CD4-positive, alpha-beta T cell (primary cell): ENCODE data around the gene TMEM132D. TPM values are rescaled to one million over a fixed set of nuclear protein-coding genes. Genes with fewer than 3 reads are reported as not detected.

Experiments
- ATAC-seq: fragments of 200-7000 bp; cut with Tn5 transposase; one replicate; pipeline ENCODE4 v1.10.0; 2022; ENCODE audit warnings: mild to moderate bottlenecking; ENCODE audit not compliant: poor library complexity
- CTCF ChIA-PET: fragments of 350-600 bp; sonication (Branson Sonifier 250); formaldehyde crosslinking; loops from one replicate; lab custom pipeline; 2021; ENCODE audit warnings: antibody characterized with exemption, inconsistent platforms; lab: Charles Lee
- POLR2A ChIA-PET: fragments of 350-600 bp; sonication (Branson Sonifier 250); formaldehyde crosslinking; loops from one replicate; lab custom pipeline; 2021; ENCODE audit warnings: antibody characterized with exemption, inconsistent platforms; lab: Charles Lee
- DNase-seq, 14 experiments: peaks; one replicate each; pipeline ENCODE4 v3.0.0-alpha.2; 2013 to 2020; ENCODE audit warnings: mixed read lengths in 2 of 14
- H3K27ac ChIP-seq, 2 donors: one replicate each; pipeline versions ENCODE4 v1.5.1 to v1.7.0; 2013; ENCODE audit warnings: low read length in 2 of 2, low read depth in 1 of 2, mild to moderate bottlenecking in 1 of 2
- H3K27me3 ChIP-seq, 2 experiments: 1 replicate in 1 of 2; 2 replicates in 1 of 2; pipeline versions ENCODE4 v1.6.1 to v1.7.0; 2013; ENCODE audit warnings: low read length in 2 of 2, control low read depth in 1 of 2, mild to moderate bottlenecking in 1 of 2, moderate library complexity in 1 of 2; ENCODE audit not compliant: insufficient read depth in 2 of 2, control insufficient read depth in 1 of 2
- H3K36me3 ChIP-seq: one replicate; pipeline ENCODE4 v1.6.1; 2013; ENCODE audit warnings: low read length, control low read depth; ENCODE audit not compliant: insufficient read depth
- H3K4me1 ChIP-seq: one replicate; pipeline ENCODE4 v1.6.1; 2013; ENCODE audit warnings: low read length, control low read depth; ENCODE audit not compliant: insufficient read depth
- H3K4me3 ChIP-seq: one replicate; pipeline ENCODE4 v1.5.1; 2013; ENCODE audit warnings: mild to moderate bottlenecking, low read length, moderate library complexity
- H3K9me3 ChIP-seq, 2 experiments: 1 replicate in 1 of 2; 2 replicates in 1 of 2; pipeline versions ENCODE4 v1.6.1 to v1.7.0; 2013; ENCODE audit warnings: low read length in 2 of 2, mild to moderate bottlenecking in 2 of 2, control low read depth in 1 of 2, moderate library complexity in 1 of 2; ENCODE audit not compliant: control insufficient read depth in 1 of 2, insufficient read depth in 1 of 2
- H3K27ac Mint-ChIP-seq: one replicate; pipeline ENCODE4 v1.8.0; 2020; ENCODE audit warnings: mixed read lengths
- H3K27me3 Mint-ChIP-seq: one replicate; pipeline ENCODE4 v1.8.0; 2021; ENCODE audit warnings: mixed read lengths
- H3K36me3 Mint-ChIP-seq: one replicate; pipeline ENCODE4 v1.8.0; 2021; ENCODE audit warnings: low read depth, mixed read lengths
- H3K4me1 Mint-ChIP-seq: one replicate; pipeline ENCODE4 v1.8.0; 2021; ENCODE audit warnings: low read depth, mixed read lengths
- H3K4me3 Mint-ChIP-seq: one replicate; pipeline ENCODE4 v1.8.0; 2020; ENCODE audit warnings: mild to moderate bottlenecking, mixed read lengths
- H3K9me3 Mint-ChIP-seq: one replicate; pipeline ENCODE4 v1.8.0; 2020; ENCODE audit warnings: mixed read lengths
- intact Hi-C, 2 experiments: fragments of 100-400 bp; cut with DNase I in 1 of 2; cut with micrococcal nuclease in 1 of 2; formaldehyde crosslinking; loops; one replicate each; pipeline versions ENCODE4 v1.15.1 to v1.9.0; 2023 to 2025; cut with DNase I, micrococcal nuclease
- total RNA-seq, 174 experiments: library from RNA in 2 of 174; stranded (reverse) in 2 of 174; gene quantifications; one replicate each; pipeline ENCODE4 v1.2.3 and lab custom pipeline; 2021 to 2026
- TF ChIP-seq, protein P1 (sequence below): fragments of 200-600 bp; IDR thresholded peaks from one replicate; pipeline ENCODE4 v1.8.0; 2022; ENCODE audit warnings: antibody characterized with exemption, mild to moderate bottlenecking

Gene TMEM132D
- total RNA-seq, 2 experiments from 2014 or later: not detected

DNA sequence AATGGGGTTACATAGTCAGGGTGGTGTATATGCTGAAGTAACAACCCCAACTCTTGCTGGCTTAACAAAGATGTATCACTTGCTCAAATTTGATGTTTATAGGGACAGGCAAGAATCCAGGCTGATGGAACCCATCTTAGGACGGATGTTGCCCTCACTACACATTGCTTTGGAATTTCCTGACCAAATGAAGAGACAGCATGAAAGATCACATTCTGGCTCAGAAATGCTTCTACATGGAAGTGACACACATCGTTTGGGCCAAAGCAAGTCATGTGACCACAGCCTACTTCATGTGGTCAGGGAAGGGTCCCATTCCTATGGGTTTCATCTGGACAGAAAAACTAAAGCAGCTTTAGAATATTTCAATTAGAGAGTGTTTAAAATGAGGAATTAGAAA lies 345.8 kb downstream of the TMEM132D start:
- Mint-ChIP-seq H3K9me3 (peaks cover 7% of the 10 kb centered on the region), H3K4me1 (no peaks in the 10 kb centered on the region), H3K36me3 (no peaks in the 10 kb centered on the region), H3K4me3 (no peak overlapping the region), H3K27me3 (no peaks in the 10 kb centered on the region), H3K27ac (no peak overlapping the region)
- Histone ChIP-seq H3K4me1 (no peaks in the 10 kb centered on the region), H3K4me3 (no peak overlapping the region), H3K27me3 (no peaks in the 10 kb centered on the region), H3K9me3 (peaks cover 0 to 3% of the 10 kb centered on the region in 2 experiments), H3K36me3 (no peaks in the 10 kb centered on the region), H3K27ac (no peak overlapping the region)
- TF ChIP-seq, protein P1, sequence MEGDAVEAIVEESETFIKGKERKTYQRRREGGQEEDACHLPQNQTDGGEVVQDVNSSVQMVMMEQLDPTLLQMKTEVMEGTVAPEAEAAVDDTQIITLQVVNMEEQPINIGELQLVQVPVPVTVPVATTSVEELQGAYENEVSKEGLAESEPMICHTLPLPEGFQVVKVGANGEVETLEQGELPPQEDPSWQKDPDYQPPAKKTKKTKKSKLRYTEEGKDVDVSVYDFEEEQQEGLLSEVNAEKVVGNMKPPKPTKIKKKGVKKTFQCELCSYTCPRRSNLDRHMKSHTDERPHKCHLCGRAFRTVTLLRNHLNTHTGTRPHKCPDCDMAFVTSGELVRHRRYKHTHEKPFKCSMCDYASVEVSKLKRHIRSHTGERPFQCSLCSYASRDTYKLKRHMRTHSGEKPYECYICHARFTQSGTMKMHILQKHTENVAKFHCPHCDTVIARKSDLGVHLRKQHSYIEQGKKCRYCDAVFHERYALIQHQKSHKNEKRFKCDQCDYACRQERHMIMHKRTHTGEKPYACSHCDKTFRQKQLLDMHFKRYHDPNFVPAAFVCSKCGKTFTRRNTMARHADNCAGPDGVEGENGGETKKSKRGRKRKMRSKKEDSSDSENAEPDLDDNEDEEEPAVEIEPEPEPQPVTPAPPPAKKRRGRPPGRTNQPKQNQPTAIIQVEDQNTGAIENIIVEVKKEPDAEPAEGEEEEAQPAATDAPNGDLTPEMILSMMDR: no peak
- ATAC-seq: no peak
- intact Hi-C loops: no loop called here
- ChIA-PET CTCF (no interaction called here), POLR2A (no interaction called here)
- DNase-seq: no peak

DNA sequence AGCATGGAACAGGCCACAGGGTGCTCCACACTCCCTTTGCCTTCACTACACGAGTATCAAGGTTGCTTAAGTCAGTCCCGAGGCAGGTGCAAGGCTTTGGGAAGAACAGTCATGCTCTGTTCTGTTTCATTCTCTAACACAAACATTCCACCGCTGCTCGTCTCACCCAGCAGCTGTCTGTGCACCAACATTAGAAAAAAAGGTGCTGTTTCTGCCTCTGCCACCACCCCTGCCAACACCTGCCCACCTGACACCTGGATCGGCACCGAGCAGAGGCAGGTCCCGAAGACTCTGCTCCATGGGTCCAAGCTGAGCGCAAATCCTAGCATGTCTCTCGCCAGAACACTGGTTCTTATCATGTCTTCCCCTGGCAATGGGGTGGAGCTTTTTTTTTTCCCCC lies 347.7 kb downstream of the TMEM132D start:
- ATAC-seq: no peak
- ChIA-PET POLR2A (no interaction called here), CTCF (no interaction called here)
- Histone ChIP-seq H3K36me3 (no peaks in the 10 kb centered on the region), H3K4me3 (no peak overlapping the region), H3K27ac (no peak overlapping the region), H3K9me3 (peaks cover 0 to 8% of the 10 kb centered on the region in 2 experiments), H3K27me3 (no peaks in the 10 kb centered on the region), H3K4me1 (no peaks in the 10 kb centered on the region)
- H3K27me3 Mint-ChIP-seq: no peaks in the 10 kb centered on the region
- no peaks in the 10 kb centered on the region for H3K4me1 Mint-ChIP-seq
- H3K36me3 Mint-ChIP-seq: no peaks in the 10 kb centered on the region
- H3K4me3 Mint-ChIP-seq: no peak overlapping the region
- H3K9me3 Mint-ChIP-seq: peaks cover 10% of the 10 kb centered on the region
- TF ChIP-seq, protein P1: no peak
- H3K27ac Mint-ChIP-seq: no peak overlapping the region
- intact Hi-C loops: no loop called here
- DNase-seq: no peak

DNA sequence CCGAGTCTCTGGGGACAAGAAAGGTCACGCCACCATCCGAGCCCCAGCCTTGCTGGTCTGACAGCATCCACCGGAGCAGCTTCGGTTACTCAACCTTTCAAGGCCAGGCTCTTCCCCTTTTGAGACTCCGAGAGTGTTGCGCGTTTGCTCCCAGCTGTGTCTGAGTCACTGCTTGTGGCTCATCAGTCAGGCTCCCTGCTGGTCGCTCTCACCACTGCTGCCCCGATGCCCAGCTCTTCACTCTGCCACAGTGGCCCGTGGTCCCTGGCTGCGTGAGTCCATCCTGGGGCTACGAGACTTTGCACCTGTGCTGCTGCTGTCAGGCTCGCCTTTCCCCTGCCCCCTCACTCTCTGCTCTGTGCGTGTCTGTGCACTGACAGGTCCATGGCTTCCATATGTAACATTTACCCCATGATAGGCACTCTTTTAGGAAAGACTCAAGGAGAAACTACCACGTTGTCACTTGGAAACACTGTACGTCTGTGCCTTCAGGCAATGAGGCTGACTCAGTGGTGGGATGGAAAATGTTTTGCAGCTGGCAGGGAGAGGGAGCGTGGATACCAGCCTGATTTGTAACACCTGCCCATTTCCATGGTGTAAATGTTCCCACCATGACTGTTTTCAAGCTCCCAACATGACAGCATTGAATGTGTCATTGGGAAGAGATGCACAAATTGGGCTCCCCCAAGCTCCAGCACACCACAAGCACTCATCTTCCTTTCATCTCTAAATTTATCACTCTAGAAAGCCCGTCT lies 350.7 kb downstream of the TMEM132D start:
- no peak overlapping the region for H3K27ac ChIP-seq
- CTCF ChIA-PET: no interaction called here
- POLR2A ChIA-PET: no interaction called here
- H3K27me3 Mint-ChIP-seq: no peaks in the 10 kb centered on the region
- no peaks in the 10 kb centered on the region for H3K27me3 ChIP-seq
- no peaks in the 10 kb centered on the region for H3K36me3 ChIP-seq
- DNase-seq (no peak), ATAC-seq (no peak)
- peaks cover 17% of the 10 kb centered on the region for H3K9me3 Mint-ChIP-seq
- H3K36me3 Mint-ChIP-seq: no peaks in the 10 kb centered on the region
- H3K4me1 Mint-ChIP-seq: no peaks in the 10 kb centered on the region
- TF ChIP-seq, protein P1: no peak
- H3K27ac Mint-ChIP-seq: no peak overlapping the region
- H3K4me3 ChIP-seq: no peak overlapping the region
- no peaks in the 10 kb centered on the region for H3K4me1 ChIP-seq
- intact Hi-C loops: no loop called here
- H3K9me3 ChIP-seq: peaks cover 0 to 11% of the 10 kb centered on the region in 2 experiments
- no peak overlapping the region for H3K4me3 Mint-ChIP-seq
